IgD-negative memory B cell (primary cell): ENCODE measurements around the gene LMAN1L. TPM values are rescaled to one million over a fixed set of nuclear protein-coding genes. Genes with fewer than 3 reads are reported as not detected.

Experiments
- H3K27ac Mint-ChIP-seq, 3 donors: one replicate each; pipeline ENCODE4 v1.8.0; 2020 to 2022; ENCODE audit warnings: mild to moderate bottlenecking in 3 of 3, mixed read lengths in 3 of 3, moderate library complexity in 1 of 3
- H3K27me3 Mint-ChIP-seq: one replicate; pipeline ENCODE4 v1.8.0; 2021; ENCODE audit warnings: mixed read lengths
- H3K36me3 Mint-ChIP-seq: one replicate; pipeline ENCODE4 v1.8.0; 2020; ENCODE audit warnings: mild to moderate bottlenecking, mixed read lengths
- H3K4me1 Mint-ChIP-seq, 3 donors: one replicate each; pipeline ENCODE4 v1.8.0; 2020 to 2022; ENCODE audit warnings: mixed read lengths in 3 of 3, mild to moderate bottlenecking in 1 of 3
- H3K4me3 Mint-ChIP-seq, 4 donors: one replicate each; pipeline ENCODE4 v1.8.0; 2020 to 2022; ENCODE audit warnings: mild to moderate bottlenecking in 4 of 4, mixed read lengths in 4 of 4, moderate library complexity in 3 of 4
- H3K9me3 Mint-ChIP-seq, 3 donors: one replicate each; pipeline ENCODE4 v1.8.0; 2020 to 2021; ENCODE audit warnings: mixed read lengths in 3 of 3, mild to moderate bottlenecking in 1 of 3
- polyA plus RNA-seq: library from polyadenylated mRNA; unstranded; fragments of 300-500 nt; fragmentation: Illumina TruSeq; gene quantifications from one replicate; pipeline ENCODE4 v1.2.3, GENCODE V29; 2021

Gene LMAN1L
- polyA plus RNA-seq, 1 donor from 2014 or later = not detected

DNA sequence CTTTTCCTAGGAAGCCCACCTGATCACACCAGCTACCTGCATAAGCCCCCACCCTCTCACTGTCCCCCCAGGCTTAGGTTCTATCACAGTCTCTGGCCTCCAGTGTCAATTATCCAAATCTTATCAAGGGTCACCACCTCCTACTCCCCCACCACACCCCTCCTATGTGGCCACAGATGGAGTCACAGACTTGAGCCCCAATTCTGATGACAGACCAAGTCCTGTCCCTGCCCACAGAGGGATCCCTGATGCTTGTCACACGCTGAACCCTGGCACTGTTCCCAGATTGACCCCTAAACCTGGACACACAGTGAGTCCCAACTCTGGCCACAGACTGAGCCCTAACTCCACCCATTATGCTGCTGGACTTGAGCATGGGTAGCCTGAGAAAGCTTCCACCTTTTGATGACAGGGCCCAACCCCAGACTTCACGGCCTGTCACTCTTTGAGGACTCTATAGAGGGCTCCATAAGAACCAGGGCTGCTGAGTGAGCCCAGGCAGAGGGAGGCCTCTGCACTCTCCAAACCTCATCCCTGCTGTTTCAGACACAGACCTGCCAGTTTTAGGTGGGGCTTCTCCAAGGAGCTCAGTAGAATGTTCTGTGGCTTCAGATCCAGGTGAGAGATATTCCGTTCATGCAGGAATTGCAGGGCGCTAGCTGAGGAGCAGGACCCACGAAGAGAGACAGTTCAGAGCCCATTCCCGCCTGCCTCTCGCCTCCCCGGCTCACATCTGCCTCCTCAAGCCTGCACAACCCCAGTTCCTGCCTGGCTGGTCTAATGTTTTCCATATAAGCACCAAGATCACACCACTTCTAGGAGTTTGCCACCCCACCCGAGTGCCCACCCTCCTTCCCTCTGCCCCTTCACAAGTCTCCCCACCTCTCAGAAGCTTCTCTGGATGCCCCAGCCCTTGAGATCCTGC is 28.5 kb downstream of the LMAN1L start:
- Mint-ChIP-seq H3K27me3 (no peaks in the 10 kb centered on the region), H3K27ac (peak overlapping the region in 2 of 3 donors; percentile 89 to 97), H3K36me3 (peaks cover 4% of the 10 kb centered on the region), H3K4me1 (peaks cover 21 to 32% (median 26%) of the 10 kb centered on the region in 3 donors), H3K9me3 (no peaks in the 10 kb centered on the region), H3K4me3 (peak overlapping the region; percentile 55 to 91 (median 67))

DNA sequence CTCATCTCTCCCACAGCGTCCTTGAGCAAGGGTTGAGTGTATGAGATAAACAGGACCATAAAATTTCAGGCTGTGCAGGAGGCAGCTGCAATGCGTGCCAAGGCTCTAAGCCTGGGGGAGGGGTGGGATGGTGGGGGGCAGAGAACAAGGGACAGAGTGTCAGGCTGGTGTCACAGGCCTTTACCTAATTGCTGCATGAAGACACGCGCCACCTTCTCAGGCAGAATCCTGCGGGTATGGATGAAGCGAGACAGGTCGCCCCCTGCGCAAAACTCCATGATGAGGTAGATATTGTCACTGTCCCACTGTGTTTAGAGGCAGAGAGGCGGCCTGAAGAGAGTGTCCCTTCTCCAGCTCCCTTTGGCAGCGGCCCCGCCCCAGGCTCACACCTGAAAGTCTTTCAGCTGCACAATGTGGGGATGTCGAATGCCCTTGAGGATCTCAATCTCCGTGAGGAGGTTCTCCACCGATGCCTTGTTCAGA is 29.3 kb downstream of the LMAN1L start:
- Mint-ChIP-seq H3K9me3 (no peaks in the 10 kb centered on the region), H3K27me3 (no peaks in the 10 kb centered on the region), H3K36me3 (peaks cover 4% of the 10 kb centered on the region), H3K4me3 (peak overlapping the region; percentile 73 to 97 (median 94)), H3K27ac (peak overlapping the region in 2 of 3 donors; percentile 16 to 97), H3K4me1 (peaks cover 21 to 32% (median 28%) of the 10 kb centered on the region in 3 donors)

- H3K36me3 Mint-ChIP-seq = peaks cover 4% of the 10 kb centered on the region
- no peaks in the 10 kb centered on the region for H3K9me3 Mint-ChIP-seq
- H3K4me1 Mint-ChIP-seq = peaks cover 21 to 32% (median 28%) of the 10 kb centered on the region in 3 donors
- H3K27me3 Mint-ChIP-seq = no peaks in the 10 kb centered on the region
- H3K27ac Mint-ChIP-seq = peak within 1 kb of the TSS; percentile 92 to 97 (median 95)
- peak within 1 kb of the TSS; percentile 73 to 97 (median 94) for H3K4me3 Mint-ChIP-seq
Measured at GRCh38 chr15:74842581-74843444, 30.2 kb downstream of the LMAN1L start, which contains the start of gene ULK3. ULK3 (minus strand) TSS chr15:74843156; CDS start chr15:74843105, 51 bp downstream.

GRCh38 chr15:74843445-74843828 is 30.8 kb downstream of the LMAN1L start:
- Mint-ChIP-seq H3K9me3 (no peaks in the 10 kb centered on the region), H3K4me1 (peaks cover 21 to 32% (median 28%) of the 10 kb centered on the region in 3 donors), H3K27ac (peak overlapping the region; percentile 92 to 97 (median 95)), H3K36me3 (peaks cover 4% of the 10 kb centered on the region), H3K27me3 (no peaks in the 10 kb centered on the region), H3K4me3 (peak overlapping the region; percentile 73 to 94 (median 85))

DNA sequence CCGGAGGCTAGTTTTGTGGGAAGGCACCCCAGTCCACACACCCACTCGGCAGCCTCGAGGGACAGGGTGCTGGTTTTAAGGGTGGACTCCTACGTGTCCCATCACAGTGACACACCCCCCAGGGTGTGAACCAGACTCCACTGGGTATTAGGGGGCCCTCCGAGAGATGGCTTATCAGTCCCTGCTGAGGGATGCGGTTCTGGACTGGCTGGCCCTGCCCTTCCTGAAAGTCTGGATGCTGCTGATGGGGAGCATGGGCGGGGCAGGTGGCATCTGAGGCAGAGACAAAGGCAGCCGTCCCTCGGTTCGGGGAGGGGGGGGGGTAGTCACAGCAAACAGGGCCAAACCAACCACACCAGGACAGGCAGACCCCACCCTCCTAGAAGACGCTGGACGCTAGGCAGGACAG is 31.3 kb downstream of the LMAN1L start:
- Mint-ChIP-seq H3K36me3 (peaks cover 4% of the 10 kb centered on the region), H3K27ac (peak overlapping the region; percentile 92 to 97 (median 95)), H3K4me3 (peak overlapping the region; percentile 73 to 94 (median 85)), H3K27me3 (no peaks in the 10 kb centered on the region), H3K4me1 (peaks cover 21 to 32% (median 28%) of the 10 kb centered on the region in 3 donors), H3K9me3 (no peaks in the 10 kb centered on the region)

- peaks cover 21 to 32% (median 28%) of the 10 kb centered on the region in 3 donors for H3K4me1 Mint-ChIP-seq
Measured at GRCh38 chr15:74844319-74845207, 31.9 kb downstream of the LMAN1L start.

GRCh38 chr15:74845208-74845568 is 32.6 kb downstream of the LMAN1L start:
- Mint-ChIP-seq H3K4me3 (peak overlapping the region; percentile 49 to 82 (median 56)), H3K36me3 (peaks cover 2% of the 10 kb centered on the region), H3K27ac (peak overlapping the region; percentile 78 to 97 (median 95)), H3K4me1 (peaks cover 21 to 31% (median 28%) of the 10 kb centered on the region in 3 donors), H3K27me3 (no peaks in the 10 kb centered on the region), H3K9me3 (no peaks in the 10 kb centered on the region)

More at GRCh38 chr15:74844319-74845207, 31.9 kb downstream of the LMAN1L start:
- Mint-ChIP-seq H3K36me3 (peaks cover 4% of the 10 kb centered on the region), H3K9me3 (no peaks in the 10 kb centered on the region), H3K27me3 (no peaks in the 10 kb centered on the region), H3K4me3 (peak overlapping the region in 3 of 4 donors; percentile 50 to 82 (median 63)), H3K27ac (peak overlapping the region; percentile 78 to 97 (median 95))

GRCh38 chr15:74845581-74845980 is 32.9 kb downstream of the LMAN1L start:
- H3K36me3 Mint-ChIP-seq = peaks cover 1% of the 10 kb centered on the region
- no peaks in the 10 kb centered on the region for H3K9me3 Mint-ChIP-seq
- H3K27me3 Mint-ChIP-seq = no peaks in the 10 kb centered on the region
- H3K4me1 Mint-ChIP-seq = peaks cover 21 to 31% (median 28%) of the 10 kb centered on the region in 3 donors
- peak overlapping the region; percentile 37 to 63 (median 50) for H3K4me3 Mint-ChIP-seq
- H3K27ac Mint-ChIP-seq = peak overlapping the region; percentile 78 to 97 (median 95)

- H3K36me3 Mint-ChIP-seq = no peaks in the 10 kb centered on the region
- H3K9me3 Mint-ChIP-seq = no peaks in the 10 kb centered on the region
- no peaks in the 10 kb centered on the region for H3K27me3 Mint-ChIP-seq
- peak overlapping the region in 1 of 4 donors; percentile 32 for H3K4me3 Mint-ChIP-seq
- peaks cover 21 to 23% (median 21%) of the 10 kb centered on the region in 3 donors for H3K4me1 Mint-ChIP-seq
- no peak overlapping the region for H3K27ac Mint-ChIP-seq
Measured at GRCh38 chr15:74847432-74847831, 34.8 kb downstream of the LMAN1L start.

DNA sequence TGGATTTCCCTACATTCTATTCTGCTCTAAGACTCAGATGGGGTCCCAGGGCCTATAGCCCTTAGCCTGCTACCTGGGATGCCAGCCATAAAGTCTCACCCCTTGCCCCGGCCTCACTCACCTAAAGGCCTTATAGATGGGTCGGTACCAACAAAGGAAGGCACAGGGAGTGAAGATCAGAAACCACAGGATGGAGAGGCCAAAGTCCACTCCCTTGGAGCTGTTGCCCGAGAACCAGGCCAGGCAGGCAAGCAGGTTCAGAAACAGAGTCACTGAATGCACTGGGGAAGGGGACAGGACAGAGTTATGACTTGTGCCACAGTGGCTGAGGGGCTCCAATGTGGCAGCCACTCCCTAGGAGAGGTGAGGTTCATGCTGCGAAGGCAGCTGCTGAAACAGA is 37.8 kb downstream of the LMAN1L start:
- H3K4me1 Mint-ChIP-seq = peaks cover 3 to 7% (median 6%) of the 10 kb centered on the region in 3 donors
- H3K9me3 Mint-ChIP-seq = no peaks in the 10 kb centered on the region
- no peak overlapping the region for H3K4me3 Mint-ChIP-seq
- no peak overlapping the region for H3K27ac Mint-ChIP-seq
- no peaks in the 10 kb centered on the region for H3K36me3 Mint-ChIP-seq
- no peaks in the 10 kb centered on the region for H3K27me3 Mint-ChIP-seq

GRCh38 chr15:74851960-74852359 is 39.3 kb downstream of the LMAN1L start:
- Mint-ChIP-seq H3K27me3 (no peaks in the 10 kb centered on the region), H3K9me3 (no peaks in the 10 kb centered on the region), H3K4me3 (no peak overlapping the region), H3K27ac (peak overlapping the region in 1 of 3 donors; percentile 77), H3K4me1 (peaks cover 8 to 11% (median 10%) of the 10 kb centered on the region in 3 donors), H3K36me3 (no peaks in the 10 kb centered on the region)

DNA sequence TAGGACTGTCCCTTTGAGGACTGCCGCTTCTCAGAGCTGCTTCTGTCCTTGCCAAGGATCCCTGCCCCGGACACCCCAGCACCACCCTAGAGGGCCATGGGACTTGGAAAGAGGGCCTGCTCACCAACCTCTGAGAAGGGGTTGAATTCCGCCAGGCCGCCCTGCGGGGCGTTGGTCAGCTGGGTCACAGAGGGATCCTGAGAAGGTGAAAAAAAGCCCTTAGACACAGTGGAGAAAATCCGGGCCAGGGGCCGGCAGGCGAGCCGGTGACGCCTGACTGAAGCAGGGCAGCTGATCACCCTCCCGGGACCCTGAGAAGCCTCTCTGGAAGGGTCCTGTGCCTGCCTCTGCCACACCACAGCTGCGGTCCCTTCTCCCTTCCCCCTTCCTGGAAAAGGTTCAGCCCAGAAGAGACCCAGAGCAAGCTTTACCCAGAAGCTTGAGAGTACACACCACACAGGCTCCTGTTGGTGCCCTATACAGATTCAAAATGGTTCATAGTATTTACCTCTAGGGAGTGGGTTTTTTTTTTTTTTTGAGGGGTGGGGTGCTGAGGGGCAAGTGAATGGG is 41.9 kb downstream of the LMAN1L start:
- Mint-ChIP-seq H3K36me3 (peaks cover 2% of the 10 kb centered on the region), H3K27me3 (no peaks in the 10 kb centered on the region), H3K4me1 (peaks cover 30 to 35% (median 31%) of the 10 kb centered on the region in 3 donors), H3K27ac (peak overlapping the region in 1 of 3 donors; percentile 67), H3K9me3 (no peaks in the 10 kb centered on the region), H3K4me3 (peak overlapping the region in 1 of 4 donors; percentile 68)

DNA sequence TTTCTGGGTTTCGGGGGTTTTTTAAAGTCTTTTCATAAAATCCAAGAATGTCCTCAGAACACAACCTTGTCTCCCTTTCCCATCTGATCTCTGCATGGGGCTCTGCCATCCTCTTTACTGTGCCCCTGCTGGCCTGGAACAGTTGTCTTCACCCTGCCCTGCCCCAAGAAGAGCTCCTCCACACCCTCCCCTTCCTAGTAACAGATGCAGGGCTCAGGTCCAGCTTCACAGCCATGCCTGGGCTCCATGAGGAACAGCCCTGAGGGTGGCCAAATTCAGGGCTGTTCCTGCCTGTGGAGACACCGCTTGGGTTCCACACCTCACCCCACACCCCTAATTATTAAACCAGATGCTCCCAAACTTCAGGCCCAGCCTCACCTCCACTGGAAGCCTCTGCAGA is 43.2 kb downstream of the LMAN1L start:
- H3K36me3 Mint-ChIP-seq = peaks cover 2% of the 10 kb centered on the region
- H3K9me3 Mint-ChIP-seq = no peaks in the 10 kb centered on the region
- peaks cover 30 to 39% (median 35%) of the 10 kb centered on the region in 3 donors for H3K4me1 Mint-ChIP-seq
- H3K27ac Mint-ChIP-seq = peak overlapping the region in 2 of 3 donors; percentile 42 to 59
- H3K4me3 Mint-ChIP-seq = peak overlapping the region in 1 of 4 donors; percentile 28
- H3K27me3 Mint-ChIP-seq = no peaks in the 10 kb centered on the region
